ENCODE data around the gene PLD4.

The PLD4 gene

GRCh38 chr14:104898870-104899510, 25.7 kb upstream of the PLD4 start:
- no peak for TF ChIP-seq POLR2AphosphoS5 (IDR thresholded peaks at IDR 0.05; ENCODE audit: low read depth, low read length)
- TF ChIP-seq REST (IDR thresholded peaks at IDR 0.05; ENCODE audit: insufficient read depth in 1 of 2, low read depth in 2 of 2, low read length in 2 of 2), result no peak
- TF ChIP-seq SIN3A (IDR thresholded peaks at IDR 0.05; ENCODE audit: borderline replicate concordance, insufficient read depth, low read length), result no peak
- no peak for TF ChIP-seq FOXP2 (optimal IDR thresholded peaks at IDR 0.05; ENCODE audit: borderline replicate concordance, extremely low read depth, extremely low read length, insufficient read depth)
- TF ChIP-seq TAF1 (IDR thresholded peaks at IDR 0.05; ENCODE audit: borderline replicate concordance, insufficient read depth, low read length), result no peak

- no peak for TF ChIP-seq FOXP2 (optimal IDR thresholded peaks at IDR 0.05; ENCODE audit: borderline replicate concordance, extremely low read depth, extremely low read length, insufficient read depth)
- TF ChIP-seq REST (IDR thresholded peaks at IDR 0.05; ENCODE audit: insufficient read depth in 1 of 2, low read depth in 2 of 2, low read length in 2 of 2), result no peak
- TF ChIP-seq SIN3A (IDR thresholded peaks at IDR 0.05; ENCODE audit: borderline replicate concordance, insufficient read depth, low read length), result no peak
- no peak for TF ChIP-seq TAF1 (IDR thresholded peaks at IDR 0.05; ENCODE audit: borderline replicate concordance, insufficient read depth, low read length)
- no peak for TF ChIP-seq POLR2AphosphoS5 (IDR thresholded peaks at IDR 0.05; ENCODE audit: low read depth, low read length)
Observed at GRCh38 chr14:104899781-104900180, 24.9 kb upstream of the PLD4 start.

GRCh38 chr14:104900639-104901512, 23.8 kb upstream of the PLD4 start:
- no peak for TF ChIP-seq TAF1 (IDR thresholded peaks at IDR 0.05; ENCODE audit: borderline replicate concordance, insufficient read depth, low read length)

GRCh38 chr14:104903990-104904389, 20.7 kb upstream of the PLD4 start:
- TF ChIP-seq SIN3A (IDR thresholded peaks at IDR 0.05; ENCODE audit: borderline replicate concordance, insufficient read depth, low read length) (no peak), FOXP2 (optimal IDR thresholded peaks at IDR 0.05; ENCODE audit: borderline replicate concordance, extremely low read depth, extremely low read length, insufficient read depth) (no peak), TAF1 (IDR thresholded peaks at IDR 0.05; ENCODE audit: borderline replicate concordance, insufficient read depth, low read length) (no peak)

- TF ChIP-seq FOXP2 (optimal IDR thresholded peaks at IDR 0.05; ENCODE audit: borderline replicate concordance, extremely low read depth, extremely low read length, insufficient read depth) (no peak), POLR2AphosphoS5 (IDR thresholded peaks at IDR 0.05; ENCODE audit: low read depth, low read length) (no peak), REST (IDR thresholded peaks at IDR 0.05; ENCODE audit: insufficient read depth in 1 of 2, low read depth in 2 of 2, low read length in 2 of 2) (no peak), TAF1 (IDR thresholded peaks at IDR 0.05; ENCODE audit: borderline replicate concordance, insufficient read depth, low read length) (no peak), SIN3A (IDR thresholded peaks at IDR 0.05; ENCODE audit: borderline replicate concordance, insufficient read depth, low read length) (no peak)
Observed at GRCh38 chr14:104908303-104908702, 16.4 kb upstream of the PLD4 start.

GRCh38 chr14:104912053-104912452, 12.6 kb upstream of the PLD4 start:
- no peak for TF ChIP-seq FOXP2 (optimal IDR thresholded peaks at IDR 0.05; ENCODE audit: borderline replicate concordance, extremely low read depth, extremely low read length, insufficient read depth)
- no peak for TF ChIP-seq POLR2AphosphoS5 (IDR thresholded peaks at IDR 0.05; ENCODE audit: low read depth, low read length)
- TF ChIP-seq TAF1 (IDR thresholded peaks at IDR 0.05; ENCODE audit: borderline replicate concordance, insufficient read depth, low read length), result no peak
- no peak for TF ChIP-seq REST (IDR thresholded peaks at IDR 0.05; ENCODE audit: insufficient read depth in 1 of 2, low read depth in 2 of 2, low read length in 2 of 2)
